GM19467 (cell line): ENCODE measurements around the gene CATSPER1.
"Not testable (repeated sequence)": the region's sequence is repeated elsewhere in the genome, so short reads cannot be mapped to it uniquely, and the experiment has no call there.

Experiments used
- ATAC-seq: cut with Tn5 transposase; IDR thresholded peaks from one replicate; pipeline ENCODE4 v1.9.1; 2021; ENCODE audit warnings: mild to moderate bottlenecking, moderate library complexity; ENCODE audit not compliant: unreplicated experiment

CATSPER1 gene

DNA sequence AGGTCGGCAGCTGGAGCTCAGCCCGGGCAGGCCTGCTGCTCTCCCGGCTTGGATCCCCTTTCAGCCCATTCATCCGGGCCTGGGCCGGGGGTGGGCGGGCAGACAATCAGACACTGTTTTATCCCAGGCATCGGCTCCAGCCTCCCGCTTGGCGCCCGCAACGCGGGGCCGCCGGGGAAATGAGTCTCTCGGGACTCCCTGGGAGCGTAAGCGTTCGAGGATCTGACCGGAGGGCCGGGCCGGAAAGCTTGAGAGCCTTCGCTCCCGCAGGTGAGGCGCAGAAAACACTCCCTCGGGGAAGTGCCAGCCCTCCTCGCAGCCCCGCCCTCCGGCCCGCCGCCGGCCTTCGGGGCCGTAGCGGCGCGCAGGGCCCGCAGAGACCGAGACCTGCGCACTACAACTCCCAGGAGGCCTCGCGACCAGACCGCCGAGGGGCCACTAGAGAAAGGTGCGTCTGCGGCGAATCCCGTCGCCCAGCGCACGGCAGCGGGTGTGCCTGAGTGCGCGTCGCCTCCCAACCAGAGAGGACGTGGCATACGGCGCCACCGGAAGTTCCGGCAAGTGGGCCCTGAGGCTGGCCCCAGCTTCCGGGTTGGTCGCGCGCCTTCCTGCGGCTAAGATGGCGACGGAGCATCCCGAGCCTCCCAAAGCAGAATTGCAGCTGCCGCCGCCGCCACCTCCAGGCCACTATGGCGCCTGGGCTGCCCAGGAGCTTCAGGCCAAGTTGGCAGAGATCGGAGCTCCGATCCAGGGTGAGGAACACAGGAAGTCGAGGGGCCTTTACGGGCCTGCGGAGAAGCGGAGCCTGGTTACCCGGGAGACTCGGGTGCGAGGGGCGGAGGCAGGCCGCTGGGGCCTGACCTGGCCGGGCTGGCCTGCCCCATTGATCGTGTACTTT, 25.7 kb upstream of the CATSPER1 start, which contains the start of gene SF3B2:
Gene SF3B2, plus strand, starts transcription at position 599 of the 898 bp plus-strand sequence. Its CDS starts 21 bp downstream, at position 620.
- ATAC-seq: peak; percentile 92

DNA sequence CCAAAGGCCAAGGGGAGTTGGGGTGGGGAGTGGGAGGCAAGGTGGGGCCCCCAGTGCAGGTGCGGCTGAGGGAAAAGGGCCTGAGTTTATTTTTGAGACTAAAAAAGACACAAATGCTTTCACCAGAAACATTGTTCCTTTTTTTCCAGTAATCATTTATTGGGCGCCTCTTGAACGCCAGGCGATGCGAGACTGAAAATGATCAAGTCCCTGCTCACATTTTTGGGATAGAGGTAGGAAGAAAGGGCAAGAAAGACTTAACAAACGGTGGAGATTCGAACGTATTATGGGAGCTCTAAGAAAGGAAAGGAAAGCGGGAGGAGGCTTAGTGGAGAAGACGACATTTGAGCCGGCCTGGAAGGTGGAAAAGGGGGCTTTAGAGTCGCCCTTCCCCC, 25.1 kb upstream of the CATSPER1 start:
- ATAC-seq: no peak

DNA sequence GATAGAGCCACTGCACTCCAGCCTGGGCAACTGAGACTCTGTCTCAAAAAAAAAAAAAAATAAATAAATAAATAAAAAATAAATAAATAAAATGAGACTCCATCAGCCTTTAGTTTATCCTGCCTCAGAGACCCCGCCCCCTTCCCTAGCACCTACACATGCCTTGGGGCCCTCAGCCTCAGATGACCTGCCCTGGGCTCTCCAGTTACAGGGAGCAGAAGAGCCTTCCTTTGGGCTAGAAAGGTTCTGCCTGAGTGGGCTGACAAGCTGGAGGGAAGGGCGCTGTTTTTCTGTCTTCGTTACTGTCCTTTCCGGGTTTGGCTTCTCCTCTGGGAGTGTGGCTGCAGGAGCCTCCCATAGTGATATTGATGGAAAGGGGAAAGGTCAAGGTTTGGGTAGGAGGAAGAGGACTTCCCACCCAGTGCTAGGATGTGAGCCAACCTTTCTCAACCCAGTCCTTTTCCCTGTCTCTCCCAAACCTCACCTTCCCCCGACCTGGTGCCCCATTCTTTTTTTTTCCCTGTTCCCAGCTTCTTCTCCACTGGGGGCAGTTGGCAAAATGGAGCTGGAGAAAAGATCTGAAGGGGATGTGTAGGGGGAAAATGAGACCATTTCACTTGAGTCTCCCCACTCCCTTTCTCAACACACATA, 24.4 kb upstream of the CATSPER1 start:
- ATAC-seq: no peak

DNA sequence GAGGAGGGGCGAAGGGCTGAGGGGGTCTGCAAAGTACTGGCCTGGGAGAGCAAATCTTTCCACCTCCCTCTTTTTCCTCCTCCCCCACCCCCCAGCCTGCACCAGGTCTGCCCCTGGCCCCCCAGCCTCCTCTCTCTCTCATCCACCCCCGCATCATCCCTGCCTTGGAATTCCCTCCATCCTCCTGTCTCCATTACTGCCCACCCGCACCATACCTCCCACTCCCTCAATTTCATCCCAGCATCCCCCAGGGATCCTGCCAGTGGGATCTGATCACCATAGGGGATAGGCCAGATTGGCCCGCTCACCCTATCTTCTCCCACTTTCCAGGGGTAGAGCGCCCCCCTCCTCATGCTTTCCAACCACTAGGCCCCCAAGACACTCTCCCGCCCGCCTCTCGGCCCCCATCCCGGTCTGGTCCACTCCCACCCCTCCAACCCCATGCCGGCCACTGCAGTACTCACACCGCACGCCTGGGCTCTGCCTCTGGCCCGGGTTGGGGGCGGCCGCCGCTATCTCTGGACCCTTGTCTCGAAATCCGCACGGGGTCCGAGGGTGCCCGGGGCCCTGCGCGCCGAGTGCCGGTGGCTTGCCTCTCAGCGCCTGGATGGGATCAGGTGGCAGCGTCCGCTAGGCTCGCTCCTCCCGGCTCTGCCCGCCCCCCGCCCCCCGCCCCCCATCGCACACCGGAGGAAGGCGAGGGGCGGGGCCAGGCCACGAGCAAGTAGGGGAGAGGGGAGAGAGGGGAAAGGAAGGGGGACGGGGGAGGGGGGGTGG, 22.5 kb upstream of the CATSPER1 start, which contains the start of gene GAL3ST3:
Gene GAL3ST3, minus strand, starts transcription at position 615 of the 777 bp plus-strand sequence. CDS start 3,746 bp downstream, outside the sequence.
- no peak for ATAC-seq

DNA sequence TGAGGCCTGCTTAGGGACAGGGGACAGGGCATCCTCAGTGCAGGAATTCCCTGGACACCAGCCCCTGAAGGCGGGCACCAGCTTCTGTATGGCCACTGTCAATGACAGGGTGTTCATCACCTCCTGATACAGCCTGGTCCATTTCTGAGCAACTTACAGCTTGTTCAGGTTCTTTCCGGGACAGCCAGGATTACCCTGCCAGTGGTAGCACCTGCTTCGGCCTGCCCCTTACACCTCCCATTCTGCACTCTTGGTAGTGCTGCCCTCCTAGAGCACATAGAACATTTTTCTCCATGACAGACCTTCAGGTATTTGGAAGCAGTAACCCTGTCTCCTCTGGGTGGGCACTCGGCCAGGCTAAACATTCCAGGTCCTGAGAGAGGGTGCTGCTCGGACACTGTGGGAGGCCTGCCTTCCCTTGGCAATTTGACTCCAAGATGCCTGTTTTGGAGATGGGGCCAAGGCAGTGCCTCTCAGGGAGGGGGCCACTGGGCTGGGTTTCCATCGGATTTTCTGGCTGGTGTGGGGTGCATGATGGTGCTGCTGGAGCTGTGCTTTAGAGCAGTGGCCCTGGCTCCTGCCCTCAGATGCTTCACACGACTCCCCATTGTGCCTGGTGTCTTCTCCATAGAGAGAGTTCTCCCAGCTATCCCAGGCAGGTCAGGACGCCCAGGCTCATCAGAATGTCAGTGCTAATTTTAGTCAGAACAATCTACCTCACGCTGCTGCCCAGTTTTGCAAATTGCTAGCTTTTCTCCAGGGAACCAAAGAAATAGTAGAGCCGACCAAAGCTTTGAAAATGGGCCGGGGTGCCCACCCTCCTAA, 21.5 kb upstream of the CATSPER1 start:
- no peak for ATAC-seq

DNA sequence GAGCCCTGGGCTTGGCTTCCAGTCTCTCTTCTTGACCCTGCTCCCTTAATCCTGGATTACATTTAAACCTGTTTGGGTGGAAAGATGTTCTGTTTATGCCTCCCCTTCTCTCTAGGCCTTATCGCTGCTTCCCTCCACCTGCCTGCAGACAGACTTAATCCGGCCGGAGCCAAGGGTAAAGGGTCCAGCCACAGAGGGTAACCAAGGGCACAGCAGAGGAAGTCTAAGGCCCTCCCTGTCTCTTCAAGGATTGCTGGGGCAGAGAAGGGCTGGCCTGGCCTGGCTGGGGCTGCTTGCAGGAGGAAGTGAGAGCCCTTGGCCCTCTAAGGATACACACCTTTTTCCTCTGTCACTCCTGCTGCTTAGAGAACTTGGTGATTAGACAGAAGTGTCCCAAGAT, 20.6 kb upstream of the CATSPER1 start:
- no peak for ATAC-seq

DNA sequence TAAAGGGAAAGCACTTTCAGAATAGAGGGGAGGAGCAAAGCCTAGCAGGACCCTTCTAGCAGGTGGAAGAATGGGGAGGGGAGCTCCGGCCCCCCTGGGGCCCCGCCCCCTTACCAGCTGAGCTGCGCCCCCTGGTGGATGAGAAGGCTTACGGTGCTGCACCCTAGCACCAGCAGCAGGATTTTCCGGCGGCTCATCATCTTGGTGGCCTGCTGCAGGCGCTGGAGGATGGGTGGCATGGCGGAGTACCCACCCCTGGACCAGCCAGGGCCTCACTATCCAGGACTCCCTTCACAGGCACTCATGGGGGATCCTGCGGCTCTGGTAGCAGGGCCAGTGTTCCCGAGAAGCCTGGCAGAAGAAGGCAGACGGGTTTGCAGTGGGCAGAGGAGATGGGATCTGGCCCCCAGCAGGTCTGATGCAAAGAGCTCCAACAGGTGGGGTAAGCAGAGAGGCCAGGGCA, 18.9 kb upstream of the CATSPER1 start:
- peak; percentile 70 for ATAC-seq

DNA sequence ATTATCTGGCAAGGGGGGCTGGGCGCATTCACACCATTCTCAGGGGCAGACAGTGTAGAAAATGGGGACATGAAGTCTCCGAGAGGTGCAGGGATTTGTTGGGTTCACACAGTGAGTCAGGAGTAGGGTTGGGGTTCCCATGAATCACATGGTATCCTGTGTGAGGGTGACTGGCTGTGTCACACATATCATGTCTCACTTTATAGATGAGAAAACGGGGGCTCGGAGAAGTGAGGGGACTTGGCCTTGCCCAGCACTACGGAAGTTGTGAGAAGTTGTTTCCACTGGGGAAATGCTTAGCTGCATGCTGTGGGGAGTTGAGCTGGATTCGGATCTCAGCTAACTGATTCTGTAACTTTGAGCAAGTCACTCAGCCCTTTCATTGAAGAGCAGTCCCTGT, 18.5 kb upstream of the CATSPER1 start:
- no peak for ATAC-seq

DNA sequence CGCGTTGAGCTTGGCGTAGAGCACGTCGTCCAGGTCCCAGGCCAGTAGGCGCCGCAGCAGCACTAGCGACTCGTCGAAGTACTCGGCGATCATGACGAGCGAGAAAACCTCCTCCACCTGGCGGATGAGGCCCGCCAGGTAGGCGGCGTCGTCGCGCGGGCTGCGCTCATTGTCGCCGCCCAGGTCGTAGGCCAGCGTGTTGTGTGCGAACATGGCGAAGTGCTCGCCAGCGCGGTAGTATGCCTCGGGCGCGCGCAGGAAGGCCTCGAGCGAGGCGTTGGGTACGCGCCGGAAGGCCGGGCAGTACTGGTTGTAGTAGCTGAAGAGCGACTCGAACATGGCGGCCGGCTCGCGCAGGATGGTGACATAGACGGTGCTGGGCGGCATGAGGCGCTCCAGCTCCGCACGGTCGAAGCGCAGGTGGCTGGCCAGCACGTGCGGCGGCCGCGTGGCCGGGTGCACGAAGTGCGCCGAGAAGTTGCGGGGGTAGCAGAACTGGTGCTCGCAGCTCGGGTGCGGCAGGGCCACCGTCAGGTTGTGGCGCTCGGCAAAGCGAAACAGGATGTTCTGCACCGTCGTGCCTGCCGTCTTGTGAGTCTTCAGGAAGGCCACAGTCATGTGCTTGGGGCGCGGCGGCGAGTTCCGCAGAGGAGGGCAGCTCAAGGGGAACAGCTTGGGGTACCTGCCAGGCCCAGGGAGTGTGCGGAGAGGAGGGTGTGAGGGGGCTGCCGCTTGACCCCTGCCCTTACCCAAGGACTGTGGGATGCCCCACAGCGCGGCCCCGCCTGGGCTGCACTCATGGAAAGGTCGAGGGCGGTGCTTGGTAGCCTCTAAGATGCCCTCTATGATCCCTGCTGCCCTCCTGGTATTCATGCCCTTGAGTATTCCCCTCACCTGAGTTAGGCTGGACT, 17.0 kb upstream of the CATSPER1 start:
- ATAC-seq: no peak

DNA sequence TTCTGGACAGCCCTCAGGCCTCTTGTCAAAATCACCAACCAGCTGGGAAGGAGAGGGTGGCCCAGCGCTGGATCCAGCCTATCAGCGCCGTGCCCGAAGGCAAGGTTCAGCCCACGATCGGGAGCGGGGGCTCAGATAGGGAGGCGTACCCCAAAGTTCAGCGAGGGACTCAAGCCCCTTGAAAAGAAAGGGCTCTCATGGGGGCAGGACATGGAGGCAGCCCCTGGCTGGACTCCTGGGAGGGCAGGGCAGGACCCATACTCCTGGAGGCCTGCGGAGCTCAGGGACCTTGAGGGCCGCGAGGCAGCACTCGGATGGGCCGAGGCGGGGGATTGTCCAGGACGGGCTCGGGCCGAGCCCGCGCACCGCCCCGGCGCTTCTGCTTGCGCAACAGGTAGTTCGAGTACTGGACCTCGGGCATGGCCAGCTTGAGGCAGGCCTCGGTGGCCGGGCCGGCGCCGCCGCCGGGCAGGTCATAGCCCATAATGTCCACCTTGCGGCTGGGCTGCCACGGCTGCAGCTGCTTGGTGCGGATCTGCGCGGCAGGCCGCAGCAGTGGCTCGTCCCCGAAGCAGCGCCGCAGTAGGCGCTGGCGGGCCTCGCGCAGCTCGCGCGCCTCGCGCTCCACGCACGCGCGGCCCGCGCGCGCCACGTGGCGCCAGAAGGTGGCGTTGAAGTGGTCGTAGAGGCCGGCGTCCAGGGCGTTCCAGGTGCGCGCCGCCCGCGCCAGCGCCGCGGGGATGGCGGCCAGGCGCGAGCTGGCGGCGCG, 16.1 kb upstream of the CATSPER1 start:
- ATAC-seq: no peak

DNA sequence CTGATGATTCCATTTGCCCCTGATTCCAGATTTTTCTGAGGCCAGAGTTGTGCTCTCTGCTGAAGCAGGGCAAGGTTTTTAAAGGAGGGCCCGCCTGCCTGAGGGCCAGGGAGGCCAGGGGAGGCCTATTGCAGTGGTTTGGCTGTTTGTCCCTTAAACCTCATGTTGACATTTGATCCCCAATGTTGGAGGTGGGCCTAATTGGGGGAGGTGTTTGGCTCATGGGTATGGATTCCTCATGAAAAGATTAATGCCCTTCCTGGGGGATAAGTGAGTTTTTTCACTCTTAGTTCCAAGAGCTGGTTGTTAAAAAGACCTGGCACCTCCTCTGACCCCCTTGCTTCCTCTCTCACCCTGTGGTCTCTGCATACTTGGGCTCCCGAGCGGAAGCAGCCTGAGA, 13.5 kb upstream of the CATSPER1 start:
- ATAC-seq: no peak

DNA sequence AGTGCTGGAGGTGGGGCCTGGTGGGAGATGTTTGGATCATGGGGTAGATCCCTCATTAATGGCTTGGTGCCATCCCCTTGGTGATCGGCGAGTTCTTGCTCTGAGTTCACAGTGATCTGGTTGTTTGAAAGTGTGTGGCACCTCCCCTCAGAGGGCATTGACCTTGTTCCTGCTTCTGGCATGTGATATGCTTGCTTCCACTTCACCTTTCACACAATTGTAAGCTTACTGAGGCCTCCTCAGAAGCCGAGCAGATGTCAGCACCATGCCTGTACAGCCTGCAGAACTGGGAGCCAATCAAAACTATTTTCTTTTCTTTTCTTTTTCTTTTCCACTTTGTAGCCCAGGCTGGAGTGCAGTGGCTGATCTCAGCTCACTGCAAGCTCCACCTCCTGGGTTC, 11.0 kb upstream of the CATSPER1 start:
- ATAC-seq: no peak

DNA sequence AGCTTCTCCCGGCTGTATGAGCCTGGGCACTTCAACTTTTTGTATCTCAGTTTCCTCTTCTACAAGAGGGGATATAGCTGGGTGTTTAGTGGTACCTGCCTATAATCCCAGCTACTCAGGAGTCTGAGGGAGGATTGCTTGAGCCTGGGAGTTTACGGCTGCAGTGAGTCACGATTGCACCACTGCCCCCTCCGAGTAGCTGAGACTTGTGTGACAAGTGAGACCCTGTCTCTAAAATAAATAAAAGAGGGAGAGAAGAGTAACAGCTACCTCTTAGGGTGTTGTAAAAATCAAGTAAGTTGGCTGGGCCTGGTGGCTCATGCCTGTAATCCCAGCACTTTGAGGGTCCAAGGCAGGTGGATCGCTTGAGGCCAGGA, 10.0 kb upstream of the CATSPER1 start:
- ATAC-seq: no peak

DNA sequence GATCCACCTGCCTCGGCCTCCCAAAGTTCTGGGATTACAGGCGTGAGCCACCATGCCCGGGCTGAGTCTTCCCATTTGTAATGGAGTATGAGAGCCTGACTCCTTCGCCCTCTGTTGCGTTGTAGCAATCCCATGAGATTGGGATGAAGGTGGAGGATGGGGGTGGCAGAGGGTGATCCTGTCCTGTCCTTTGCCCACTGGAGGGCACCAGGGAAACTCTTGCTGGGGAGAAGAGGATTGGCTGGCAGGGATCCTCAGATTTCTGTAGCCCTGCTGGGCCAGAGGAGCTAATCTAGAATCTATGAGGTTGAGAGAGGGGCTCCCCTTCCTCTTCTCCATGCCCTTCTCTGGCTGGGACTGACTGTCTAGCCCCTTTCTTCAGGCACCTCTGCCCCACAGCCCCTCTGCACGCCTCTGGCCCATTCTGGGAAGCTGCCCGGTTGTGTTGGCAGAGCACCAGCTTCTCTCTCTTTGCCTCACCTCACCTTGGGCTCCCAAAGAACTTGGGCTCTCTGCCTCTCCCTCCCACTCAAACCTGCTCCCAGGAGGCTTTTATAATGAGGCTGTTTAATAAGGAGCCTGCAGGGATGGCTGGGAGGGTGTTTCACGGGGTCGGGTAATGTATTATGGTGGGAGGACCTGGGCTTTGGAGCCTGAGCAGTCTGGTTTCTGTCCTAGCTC, 9.5 kb upstream of the CATSPER1 start:
- no peak for ATAC-seq

DNA sequence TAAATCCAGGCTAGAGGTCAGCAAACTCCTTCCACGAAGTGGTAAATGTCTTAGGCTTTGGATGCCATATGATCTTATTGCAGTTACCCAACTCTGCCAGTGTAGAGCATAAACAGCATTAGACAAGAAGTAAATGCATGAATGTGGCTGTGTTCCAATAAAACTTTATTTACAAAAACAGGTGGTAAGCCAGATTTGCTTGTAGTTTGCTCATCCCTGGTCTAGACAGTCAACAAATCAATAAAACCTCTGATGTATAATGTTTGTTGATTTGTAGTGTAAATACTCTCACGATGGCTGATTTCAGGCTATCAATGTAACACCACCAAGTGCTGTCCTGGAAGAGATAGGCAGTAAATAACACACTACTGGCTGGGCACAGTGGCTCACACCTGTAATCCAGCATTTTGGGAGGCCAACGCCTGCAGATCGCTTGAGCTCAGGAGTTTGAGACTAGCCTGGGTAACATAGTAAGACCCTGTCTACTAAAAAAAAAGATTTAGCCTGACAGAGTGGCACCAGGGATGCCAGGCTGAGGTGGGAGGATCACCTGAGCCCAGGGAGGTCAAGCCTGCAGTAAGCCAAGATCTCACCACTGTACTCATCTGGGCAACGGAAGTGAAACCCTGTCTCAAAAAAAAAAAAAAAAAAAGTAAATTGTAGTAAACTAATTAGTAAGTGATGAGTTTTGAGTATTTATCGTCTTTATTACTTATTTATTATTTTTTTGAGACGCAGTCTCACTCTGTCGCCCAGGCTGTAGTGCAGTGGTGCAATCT, 6.9 kb upstream of the CATSPER1 start:
- no peak for ATAC-seq

DNA sequence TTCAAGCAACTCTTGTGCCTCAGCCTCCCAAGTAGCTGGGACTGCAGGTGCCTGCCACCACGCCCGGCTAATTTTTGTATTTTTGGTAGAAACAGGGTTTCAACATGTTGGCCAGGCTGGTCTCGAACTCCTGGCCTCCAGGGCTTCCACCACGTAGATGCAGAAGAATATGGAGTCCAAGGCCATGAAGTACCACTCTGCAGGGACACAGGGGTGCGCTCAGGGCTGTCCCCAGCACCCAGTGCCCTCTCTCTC, 3.2 kb downstream of the CATSPER1 start:
- not testable (repeated sequence) for ATAC-seq

DNA sequence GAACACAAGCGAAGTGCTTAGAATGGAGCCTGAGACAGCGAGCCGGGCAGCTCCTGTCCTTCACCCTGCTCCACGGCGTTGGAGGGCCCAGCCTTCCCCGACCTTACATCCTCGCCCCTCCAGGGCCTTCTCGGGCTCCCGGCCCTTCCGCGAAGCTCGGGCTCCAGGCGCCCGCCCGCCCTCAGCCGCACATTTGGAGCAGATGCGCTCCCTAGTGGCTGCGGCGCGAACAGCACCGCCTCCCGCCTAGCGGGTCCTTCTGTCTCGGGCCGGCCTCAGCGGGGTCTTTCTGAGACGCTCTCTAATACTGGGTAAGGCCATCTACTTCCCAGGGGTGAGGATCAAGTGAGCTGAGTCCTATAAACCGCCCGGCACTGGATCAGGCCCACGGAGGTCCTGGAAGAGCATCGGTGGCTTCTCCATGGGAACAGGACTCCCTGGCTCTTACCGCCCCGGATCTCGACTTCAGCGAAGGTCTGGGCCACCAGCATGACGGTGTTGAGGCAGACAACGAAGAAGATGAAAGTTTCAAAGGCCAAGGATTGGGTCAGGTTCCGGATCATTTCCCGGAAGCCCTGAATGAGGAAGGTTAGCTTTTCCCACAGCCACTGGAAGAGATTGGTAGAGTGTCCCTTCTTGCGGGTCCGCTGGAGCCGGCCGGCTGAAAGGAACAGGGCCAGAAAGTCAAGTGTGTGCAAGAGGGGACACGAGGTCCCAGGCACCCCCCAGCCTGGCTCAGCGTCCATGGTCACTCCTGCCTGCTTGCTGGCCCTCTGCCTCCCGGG, 3.7 kb downstream of the CATSPER1 start:
- no peak for ATAC-seq
